EL (cell line): ENCODE results near the gene FOXK1.
A peak's percentile ranks its signal among the peaks of the same experiment; 100 is the strongest.

Experiments used
- DNase-seq: peaks from one replicate; pipeline ENCODE4 v3.0.0-alpha.2; 2016

FOXK1 gene

DNA sequence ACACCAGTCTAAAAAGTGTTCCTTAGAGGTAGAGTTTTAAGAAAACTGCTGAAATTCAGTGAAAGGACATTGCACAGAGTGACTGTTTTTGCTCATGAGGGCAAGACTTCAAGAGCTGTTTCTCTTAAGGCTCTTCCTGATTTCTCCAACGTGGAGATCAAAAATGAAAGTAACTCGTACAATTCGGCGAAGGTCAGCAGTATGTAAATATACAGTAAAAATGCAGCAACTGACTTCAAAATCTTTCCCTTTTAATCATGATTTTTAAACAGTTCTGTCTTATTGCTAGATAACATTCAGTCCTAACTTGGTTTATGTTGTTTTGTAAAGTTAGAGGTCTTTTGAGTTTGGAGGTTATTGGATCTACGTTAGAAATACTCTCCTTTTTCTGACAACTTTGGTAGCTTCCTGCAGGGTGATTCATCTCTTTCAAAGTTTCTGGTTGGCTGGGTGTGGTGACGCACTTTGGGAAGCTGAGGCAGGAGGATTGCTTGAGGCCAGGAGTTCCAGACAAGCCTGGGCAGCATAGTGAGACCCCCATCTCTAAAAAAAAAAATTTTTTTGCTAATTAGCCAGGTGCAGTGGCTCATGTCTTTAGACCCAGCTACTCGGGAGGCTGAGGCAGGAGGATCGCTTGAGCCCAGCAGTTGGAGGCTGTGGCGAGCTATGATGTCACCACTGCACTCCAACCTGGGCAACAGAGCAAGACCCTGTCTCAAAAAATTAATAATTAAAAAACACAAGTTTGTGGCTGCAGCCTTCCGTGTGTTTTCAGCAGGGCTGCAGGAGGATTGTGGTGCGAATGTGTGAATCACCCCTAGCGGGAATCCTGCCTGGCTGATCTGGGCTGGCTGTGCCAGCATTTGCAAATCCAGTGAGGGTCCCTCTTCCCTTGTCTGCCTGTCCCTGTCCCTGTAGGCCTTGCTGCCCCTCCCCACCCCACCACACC lies 64.2 kb downstream of the FOXK1 start:
- peak; percentile 75 for DNase-seq

DNA sequence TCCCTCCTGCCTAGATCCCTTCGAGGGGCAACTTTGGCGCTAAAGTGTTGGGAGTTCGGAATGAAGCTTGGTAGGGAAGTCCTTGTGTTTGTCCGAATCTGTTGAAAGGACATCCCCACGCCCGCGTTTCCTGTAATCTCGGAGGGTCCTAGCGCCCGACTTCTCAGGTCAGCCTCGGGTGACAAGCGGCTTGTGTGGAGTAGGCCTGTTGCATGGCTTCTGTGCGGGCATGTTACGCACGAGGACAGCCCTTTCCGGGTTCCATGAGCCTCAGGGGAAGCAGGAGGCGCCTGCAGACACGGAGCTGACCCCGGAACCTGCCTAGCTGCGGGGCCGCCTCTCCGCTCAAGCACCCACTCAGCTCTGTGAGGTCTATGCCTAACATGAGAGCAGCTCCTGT lies 64.9 kb downstream of the FOXK1 start:
- no peak for DNase-seq

DNA sequence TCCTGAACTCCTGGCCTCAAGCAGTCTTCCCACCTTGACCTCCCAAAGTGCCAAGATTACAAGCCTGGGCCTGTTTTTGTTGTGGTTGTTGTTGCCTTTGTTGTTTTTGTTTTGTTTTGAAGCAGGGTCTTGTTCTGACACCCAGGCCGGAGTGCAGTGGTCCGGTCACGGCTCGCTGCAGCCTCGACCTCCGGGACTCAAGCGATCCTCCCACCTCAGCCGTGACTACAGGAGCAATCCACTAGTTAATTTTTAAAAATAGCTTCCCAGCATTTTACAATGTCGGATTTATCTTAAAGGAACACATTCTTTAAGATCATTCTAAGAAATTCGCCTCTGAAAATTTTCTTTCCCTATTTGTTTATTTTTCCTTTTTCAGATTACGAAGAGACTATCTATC lies 65.7 kb downstream of the FOXK1 start:
- no peak for DNase-seq

DNA sequence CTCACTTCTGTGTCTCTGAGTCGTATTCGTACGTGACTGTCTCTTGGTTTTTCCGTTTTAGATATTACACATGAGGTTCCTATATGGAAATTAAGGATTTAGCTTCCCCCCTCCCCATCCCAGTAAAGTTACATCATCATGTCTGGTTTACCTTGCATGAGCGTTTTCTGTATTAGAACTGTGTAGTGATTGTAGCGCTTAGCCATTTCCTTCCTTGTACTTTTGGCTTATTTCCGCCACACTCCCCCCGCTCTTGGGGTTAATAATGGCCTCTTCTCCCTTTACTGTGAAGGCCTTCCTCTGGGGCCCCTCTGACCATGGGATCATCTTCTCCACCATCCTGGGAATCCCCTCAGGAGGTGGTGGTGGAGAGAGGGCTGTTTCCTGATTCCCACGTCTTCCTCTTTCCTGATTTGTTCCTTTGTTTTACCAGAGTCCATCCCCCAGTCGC lies 66.2 kb downstream of the FOXK1 start:
- DNase-seq: no peak

GRCh38 chr7:4749363-4749762 lies 67.3 kb downstream of the FOXK1 start:
- DNase-seq: no peak

GRCh38 chr7:4749798-4750197 lies 67.7 kb downstream of the FOXK1 start:
- DNase-seq: no peak

DNA sequence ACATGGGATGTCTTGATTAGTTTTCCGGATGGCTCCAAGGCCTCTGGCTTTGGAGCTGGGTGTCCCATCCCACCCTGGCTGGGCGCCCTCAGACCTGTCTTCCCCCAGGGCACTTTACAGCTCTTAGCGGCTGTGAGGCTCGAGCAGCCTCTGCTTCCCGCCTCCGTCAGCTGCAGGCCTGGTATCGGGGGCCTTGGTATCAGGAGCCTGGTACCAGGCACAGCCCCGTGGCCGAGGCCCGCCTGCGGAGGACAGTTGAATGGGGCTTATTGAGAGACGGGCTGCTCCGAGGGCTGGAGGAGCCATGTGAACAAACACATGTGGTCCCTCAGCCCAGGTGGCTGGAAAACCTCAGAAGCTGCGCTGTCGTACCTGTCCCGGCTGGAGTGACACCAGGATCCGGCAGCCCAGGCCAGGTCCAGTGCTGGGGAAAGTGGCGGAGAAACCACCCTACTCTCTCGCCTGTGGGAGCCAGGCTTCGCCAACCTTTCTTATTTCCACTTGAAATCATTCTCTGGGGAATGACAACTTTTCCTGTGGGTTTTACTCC lies 69.4 kb downstream of the FOXK1 start:
- DNase-seq: no peak

DNA sequence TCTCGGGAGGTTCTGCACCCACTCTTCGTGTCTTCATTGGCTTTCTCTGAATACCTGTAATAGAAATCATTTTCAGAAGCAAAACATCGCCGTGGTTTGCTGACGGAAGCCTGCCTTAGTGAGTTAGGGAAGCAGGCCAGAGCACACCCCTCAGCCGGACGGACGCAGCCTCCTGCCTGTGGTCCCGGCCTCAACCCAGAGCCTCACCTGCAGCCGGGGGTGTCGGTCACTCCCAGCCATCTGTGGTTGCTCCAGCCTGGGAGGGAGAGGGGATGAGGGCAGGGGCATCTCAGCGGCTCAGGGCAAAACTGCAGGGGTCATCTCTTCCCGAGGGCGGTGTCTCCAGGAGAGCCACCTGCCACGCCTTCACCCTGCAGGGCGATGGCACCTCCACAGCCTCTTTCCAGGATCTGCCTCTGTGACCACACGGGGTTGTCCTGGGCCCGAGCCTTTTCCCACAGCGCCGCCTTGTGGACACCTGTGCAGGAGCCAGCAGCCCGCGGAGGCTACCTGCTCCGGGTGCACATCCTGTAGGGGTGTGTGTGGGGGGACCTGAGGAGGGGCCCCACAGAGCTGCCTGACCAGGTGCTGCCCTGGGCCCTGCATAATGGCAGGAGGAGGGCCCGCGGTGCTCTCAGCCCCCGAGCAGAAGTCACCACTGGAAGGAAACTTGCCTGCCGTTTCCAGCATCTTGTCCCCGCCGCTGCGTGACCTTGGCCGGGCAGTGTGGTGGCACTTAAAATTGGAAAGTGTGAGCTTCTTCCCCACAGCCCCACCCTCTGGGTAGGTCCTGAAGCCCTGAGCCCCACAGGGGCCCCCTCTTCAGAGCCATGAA lies 71.7 kb downstream of the FOXK1 start:
- DNase-seq: peak; percentile 48

GRCh38 chr7:4754433-4755010 lies 72.4 kb downstream of the FOXK1 start:
- DNase-seq: no peak

- DNase-seq: no peak
Observed at GRCh38 chr7:4755045-4755444, 73.0 kb downstream of the FOXK1 start.

- DNase-seq: no peak
Observed at GRCh38 chr7:4758111-4758510, 76.0 kb downstream of the FOXK1 start.

GRCh38 chr7:4758791-4759190 lies 76.7 kb downstream of the FOXK1 start:
- no peak for DNase-seq

- DNase-seq: no peak
Observed at GRCh38 chr7:4759211-4759610, 77.1 kb downstream of the FOXK1 start.

- no peak for DNase-seq
Observed at GRCh38 chr7:4760952-4761351, 78.9 kb downstream of the FOXK1 start.

DNA sequence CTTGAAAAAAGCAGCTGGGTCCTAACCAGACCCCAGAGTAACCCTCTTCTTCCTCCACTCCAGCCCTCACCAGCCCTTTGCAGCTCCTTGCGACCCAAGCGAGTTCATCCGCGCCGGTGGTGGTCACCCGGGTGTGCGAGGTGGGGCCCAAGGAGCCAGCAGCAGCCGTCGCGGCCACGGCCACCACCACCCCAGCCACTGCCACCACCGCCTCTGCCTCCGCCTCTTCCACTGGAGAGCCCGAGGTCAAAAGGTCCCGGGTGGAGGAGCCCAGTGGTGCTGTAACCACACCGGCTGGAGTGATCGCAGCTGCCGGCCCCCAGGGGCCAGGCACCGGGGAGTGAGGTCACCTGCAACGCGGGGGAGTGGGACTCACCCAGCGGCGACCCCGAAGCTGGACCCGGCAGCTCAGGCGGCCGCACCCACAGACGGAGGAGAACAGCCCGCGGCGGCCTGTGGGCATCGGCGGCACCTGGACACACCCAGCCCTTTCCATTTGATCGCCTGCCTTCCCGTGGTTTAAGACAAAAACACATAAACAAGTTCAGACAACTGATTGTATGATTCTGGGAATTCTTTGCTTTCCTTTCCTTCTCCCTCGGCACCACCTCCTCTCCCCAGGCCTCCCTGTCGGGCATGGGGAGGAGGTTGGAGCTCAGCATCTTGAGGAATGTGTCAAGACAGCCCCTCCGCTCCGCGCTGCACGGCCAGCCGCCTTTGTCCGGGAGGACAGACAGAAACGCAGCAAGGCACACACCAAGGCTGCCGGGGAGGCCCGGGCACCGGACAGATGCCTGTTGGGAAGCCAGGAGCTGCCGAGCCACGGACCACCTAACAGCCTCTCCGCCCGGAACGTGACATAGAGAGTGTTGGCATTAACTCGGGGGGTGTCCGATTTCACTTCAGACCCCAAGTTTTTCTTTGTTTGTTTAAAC lies 80.3 kb downstream of the FOXK1 start:
- DNase-seq: no peak

- no peak for DNase-seq
Observed at GRCh38 chr7:4763091-4763793, 81.1 kb downstream of the FOXK1 start.

DNA sequence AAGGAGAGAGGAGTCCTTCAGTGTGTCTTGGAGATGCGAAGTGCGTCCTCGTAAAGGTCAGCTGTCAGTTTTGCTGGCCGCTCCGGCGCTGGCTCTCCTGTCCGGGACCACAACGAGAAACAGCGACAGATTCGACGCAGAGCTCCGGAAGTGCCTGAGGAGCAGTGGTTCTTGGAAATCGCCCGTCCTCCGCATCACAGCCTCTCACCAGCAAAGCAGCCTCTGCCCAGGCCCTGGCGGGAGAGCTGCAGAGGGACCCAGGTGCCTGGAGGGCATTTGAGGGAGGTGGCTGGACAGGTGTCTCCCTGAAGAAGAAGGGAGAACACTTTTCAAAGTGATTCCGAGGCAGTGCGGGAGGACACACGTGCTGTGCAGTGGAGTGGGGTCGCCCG lies 81.7 kb downstream of the FOXK1 start:
- no peak for DNase-seq

DNA sequence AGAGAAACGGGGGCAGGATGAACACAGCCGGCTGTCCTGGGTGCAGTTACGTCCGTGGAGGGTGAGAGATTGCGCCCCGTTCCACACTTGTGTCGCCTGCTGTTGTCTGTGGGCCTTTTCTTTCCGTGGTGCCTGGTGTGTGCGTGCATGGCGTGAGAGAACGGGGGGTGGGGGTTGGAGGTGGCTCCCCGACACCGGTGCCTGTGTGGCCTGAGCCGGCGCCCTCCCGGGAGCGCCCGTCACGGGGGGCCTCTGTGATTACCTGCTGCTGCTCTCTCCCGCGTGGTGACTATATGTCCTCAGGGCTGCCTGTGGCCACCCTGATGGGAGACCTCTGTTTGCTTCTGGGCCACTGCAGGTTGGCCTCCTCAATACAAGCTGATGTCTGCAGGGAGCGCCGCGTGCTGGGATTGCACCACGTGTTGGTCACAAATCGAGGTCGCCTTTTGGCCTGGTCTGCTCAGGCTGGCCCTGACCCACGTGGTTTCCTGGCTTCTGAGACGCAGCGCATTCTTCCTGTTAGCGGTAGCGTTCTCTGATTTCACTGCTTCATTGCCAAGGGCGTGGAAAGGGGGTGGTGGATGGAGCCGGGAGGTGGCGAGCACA lies 82.4 kb downstream of the FOXK1 start:
- DNase-seq: no peak

DNA sequence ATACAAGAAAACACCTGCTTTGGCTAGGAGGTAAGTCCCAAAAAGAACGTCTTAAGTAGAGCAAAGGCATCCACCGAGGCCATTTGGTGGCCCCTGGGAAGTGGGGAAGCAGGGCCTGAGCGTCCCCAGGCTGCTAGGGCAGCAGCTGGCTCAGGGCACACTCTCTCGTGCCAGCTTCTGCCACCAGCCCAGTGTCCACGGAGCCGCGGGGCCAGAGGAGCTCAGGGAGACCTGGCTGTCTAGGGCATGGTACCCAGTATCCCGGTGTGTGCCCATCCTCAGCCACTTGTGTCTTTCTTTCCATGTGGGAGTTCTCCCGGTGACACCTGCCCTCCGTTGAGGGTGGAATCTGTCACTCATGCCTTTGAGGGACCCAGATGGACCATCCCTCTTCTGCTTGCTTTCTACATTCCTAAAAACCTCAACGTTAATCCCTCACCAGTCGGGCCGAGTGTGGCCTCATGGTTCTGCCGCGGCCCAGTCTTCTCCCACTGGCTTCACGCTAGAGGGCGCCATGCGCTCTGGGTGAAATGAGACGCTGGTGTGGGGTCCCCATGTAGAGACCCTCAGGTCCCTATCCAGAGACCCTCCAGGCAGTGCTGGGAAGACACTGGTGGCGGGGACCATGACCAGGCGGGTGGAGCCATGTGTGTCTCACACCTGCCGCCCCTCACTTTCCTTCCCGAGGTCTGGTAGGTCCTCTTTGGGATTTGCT lies 83.8 kb downstream of the FOXK1 start:
- DNase-seq: no peak
